Regular cardiac myocyte (primary cell): ENCODE measurements around the gene HMGN4. TPM values are rescaled to one million over a fixed set of nuclear protein-coding genes. Genes with fewer than 3 reads are reported as not detected.

Experiments used
- total RNA-seq: library from RNA; depleted of rRNA; stranded (reverse); fragments of >200 nt; gene quantifications from 2 replicates; pipeline ENCODE4 v1.2.3, GENCODE V29; 2014

The HMGN4 gene
- 68.8 and 83.7 TPM in 2 replicates for total RNA-seq

DNA sequence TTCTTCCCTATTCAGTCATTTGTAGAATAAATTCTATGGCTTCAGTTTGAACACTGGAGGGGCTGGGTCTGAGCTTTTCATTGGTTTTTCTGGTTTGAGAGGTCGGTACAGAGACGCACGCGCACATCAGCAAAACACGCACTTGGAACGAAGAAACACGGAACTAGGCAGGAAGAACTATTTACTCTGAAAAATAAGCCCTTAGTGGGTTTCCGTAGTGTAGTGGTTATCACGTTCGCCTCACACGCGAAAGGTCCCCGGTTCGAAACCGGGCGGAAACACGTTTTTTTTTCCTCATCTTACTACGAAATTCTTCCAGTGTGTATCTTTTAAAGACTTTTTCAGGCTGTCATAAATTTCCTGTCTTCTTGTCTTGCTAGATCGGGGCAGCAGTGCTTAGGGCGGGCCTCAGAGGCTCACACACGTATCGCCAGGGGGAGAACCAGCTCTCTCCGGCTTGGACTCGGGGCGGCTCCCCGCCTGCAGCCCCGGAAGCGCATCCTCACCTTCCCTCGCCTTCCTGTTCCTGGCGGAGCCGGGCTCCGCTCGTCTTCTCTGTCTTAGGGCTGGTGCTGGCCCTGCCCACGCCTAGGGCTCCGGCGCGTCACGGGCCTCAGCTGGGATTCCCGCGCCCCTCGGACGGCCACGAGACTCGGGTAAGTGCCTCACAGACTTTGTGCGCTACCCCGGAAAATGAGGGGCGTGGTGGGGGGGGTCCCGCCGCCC is at the start of gene HMGN4:
TSS of gene HMGN4 (plus strand) at position 521 of the 726 bp plus-strand sequence. CDS start 6,841 bp downstream, outside the sequence.

DNA sequence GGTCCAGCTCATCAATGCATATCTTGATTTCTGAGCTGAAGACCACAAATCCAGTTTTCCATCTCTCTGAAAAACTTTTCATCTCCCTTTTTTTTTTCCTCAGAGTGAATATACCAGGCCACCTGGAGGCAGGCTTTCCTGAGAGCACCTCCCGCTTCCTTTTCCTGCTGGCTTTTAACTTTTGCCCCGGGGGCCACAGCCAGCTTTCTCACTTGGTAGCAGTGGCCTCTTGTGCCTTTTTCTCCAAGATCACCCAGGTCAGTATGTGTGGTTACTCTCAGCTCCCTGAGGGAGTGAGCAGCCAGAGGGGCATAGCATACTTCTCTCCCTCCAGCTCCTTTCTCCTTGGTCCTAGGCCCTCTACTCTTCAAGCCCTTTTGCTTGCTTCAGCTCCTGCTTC is 38.1 kb upstream of the HMGN4 start, which contains the start of gene BTN1A1:
TSS of gene BTN1A1 (plus strand) at position 202 of the 400 bp plus-strand sequence. CDS start 984 bp downstream, outside the sequence.

Other genes starting within 250 kb of the HMGN4 start
- 26.5 and 56.9 TPM in 2 replicates for gene BTN3A2, start 173.2 kb upstream of the HMGN4 start, total RNA-seq
- 6.1 and 12.7 TPM in 2 replicates for gene BTN2A2, start 155.3 kb upstream of the HMGN4 start, total RNA-seq
- 32.6 and 53.8 TPM in 2 replicates for gene BTN3A1, start 136.1 kb upstream of the HMGN4 start, total RNA-seq
- 25.3 and 31.9 TPM in 2 replicates for gene BTN3A3, start 97.9 kb upstream of the HMGN4 start, total RNA-seq
- 10.2 and 10.7 TPM in 2 replicates for gene BTN2A1, start 80.4 kb upstream of the HMGN4 start, total RNA-seq
- under 0.01 TPM in 1 of 2 replicates, not detected in the other for gene BTN1A1, start 38.1 kb upstream of the HMGN4 start, total RNA-seq
- gene ABT1, start 58.6 kb downstream of the HMGN4 start, total RNA-seq: 9.9 and 15.9 TPM in 2 replicates
- 11.7 and 18.3 TPM in 2 replicates for gene ZNF322, start 121.4 kb downstream of the HMGN4 start, total RNA-seq